Body of pancreas (tissue), 4 donors: ENCODE measurements around the gene MAEL. TPM values are rescaled to one million over a fixed set of nuclear protein-coding genes. Genes with fewer than 3 reads are reported as not detected.

Experiments used
- ATAC-seq: fragments of 150-250 bp; one replicate; pipeline ENCODE4 v1.9.1; 2016
- DNase-seq, 4 donors: peaks; one replicate each; pipeline ENCODE4 v3.0.0-alpha.2; 2019
- H3K27ac ChIP-seq, 4 donors: fragments of 200-600 bp; sonication (generic); 1 replicate in 3 of 4; 2 replicates in 1 of 4; pipeline versions ENCODE4 v1.5.1 to v1.6.1; 2016 to 2019; ENCODE audit warnings: mild to moderate bottlenecking in 1 of 4, mixed read lengths in 1 of 4, moderate library complexity in 1 of 4
- H3K27me3 ChIP-seq, 2 donors: fragments of 200-600 bp; sonication (generic); one replicate each; pipeline ENCODE4 v1.6.0; 2016; ENCODE audit warnings: mild to moderate bottlenecking in 1 of 2
- H3K36me3 ChIP-seq, 2 donors: fragments of 200-600 bp; sonication (generic); replicated peaks in 1 of 2; 2 replicates each; pipeline ENCODE4 v1.5.1; 2016; ENCODE audit warnings: low read depth in 2 of 2; ENCODE audit not compliant: insufficient read depth in 1 of 2
- H3K4me1 ChIP-seq: fragments of 200-600 bp; sonication (generic); one replicate; pipeline ENCODE4 v1.6.0; 2016
- H3K4me3 ChIP-seq, 2 donors: fragments of 200-600 bp; sonication (generic); 1 replicate in 1 of 2; 2 replicates in 1 of 2; pipeline ENCODE4 v1.5.1; 2016 to 2019
- H3K9me3 ChIP-seq, 3 donors: fragments of 200-600 bp; sonication (generic); 1 replicate in 2 of 3; 2 replicates in 1 of 3; pipeline ENCODE4 v1.5.1; 2016
- CTCF ChIP-seq, 7 experiments: fragments of 450-650 bp in 4 of 7; fragments of 200-600 bp in 3 of 7; sonication (generic) in 3 of 7; IDR thresholded peaks; one replicate each; pipeline ENCODE4 v1.5.1; 2016 to 2019; ENCODE audit warnings: antibody characterized with exemption in 7 of 7
- POLR2A ChIP-seq, 3 donors: fragments of 450-650 bp; IDR thresholded peaks; one replicate each; pipeline ENCODE4 v1.6.1; 2016; ENCODE audit warnings: antibody characterized with exemption in 3 of 3, mild to moderate bottlenecking in 2 of 3
- WGBS, 2 donors: methylation state at CpG; one replicate each; pipeline ENCODE4 v1.1.5; 2017; 5-methylcytosine and 5-hydroxymethylcytosine counted together
- intact Hi-C: fragments of 100-400 bp; cut with DNase I; formaldehyde crosslinking; loops from one replicate; pipeline ENCODE4 v1.15.1; 2023
- small RNA-seq: library from RNA; depleted of rRNA; stranded (forward); fragments of <200 nt; gene quantifications from one replicate; pipeline ENCODE3, GENCODE V24; 2016
- total RNA-seq, 2 donors: library from RNA; depleted of rRNA; stranded (reverse); fragments of >200 nt; gene quantifications; one replicate each; pipeline ENCODE4 v1.1.0, GENCODE V29; 2016

MAEL gene
- total RNA-seq, 2 donors from 2014 or later = not detected

GRCh38 chr1:167066333-167067122 is 77.4 kb downstream of the MAEL start:
- Histone ChIP-seq H3K27ac (no peak overlapping the region), H3K36me3 (no peaks in the 10 kb centered on the region), H3K9me3 (no peaks in the 10 kb centered on the region), H3K4me3 (no peak overlapping the region), H3K4me1 (peaks cover 5% of the 10 kb centered on the region), H3K27me3 (no peaks in the 10 kb centered on the region)
- TF ChIP-seq POLR2A (IDR thresholded peaks at IDR 0.05) (no peak), CTCF (IDR thresholded peaks at IDR 0.05) (peak; percentile 88 to 95 (median 90))
- ATAC-seq = peak; percentile 83
- DNase-seq = peak; percentile 75 to 82 (median 78)
- WGBS, 2 donors = 3 to 7% methylated on average over 23 to 31 of the region's 31 CpGs
- intact Hi-C loops = loop anchor here (5.0 to 10.0 kb wide), 2 partner anchors 376 to 618 kb away; no protein-coding TSS in a partner anchor

- intact Hi-C loops = loop anchor here (5.0 to 10.0 kb wide), 2 partner anchors 374 to 617 kb away; no protein-coding TSS in a partner anchor
- Histone ChIP-seq H3K9me3 (no peaks in the 10 kb centered on the region), H3K36me3 (no peaks in the 10 kb centered on the region), H3K4me3 (no peak overlapping the region), H3K27me3 (no peaks in the 10 kb centered on the region), H3K4me1 (peaks cover 5% of the 10 kb centered on the region), H3K27ac (no peak overlapping the region)
- DNase-seq = no peak
- no peak for TF ChIP-seq POLR2A (IDR thresholded peaks at IDR 0.05)
- TF ChIP-seq CTCF (IDR thresholded peaks at IDR 0.05) = no peak
- ATAC-seq = no peak
- 42 to 51% methylated on average over 3 of the region's 3 CpGs for WGBS, 2 donors
Measured at GRCh38 chr1:167067904-167068303, 78.8 kb downstream of the MAEL start.

GRCh38 chr1:167068761-167069160 is 79.7 kb downstream of the MAEL start:
- Histone ChIP-seq H3K4me1 (peaks cover 5% of the 10 kb centered on the region), H3K4me3 (no peak overlapping the region), H3K27me3 (no peaks in the 10 kb centered on the region), H3K9me3 (no peaks in the 10 kb centered on the region), H3K36me3 (no peaks in the 10 kb centered on the region), H3K27ac (no peak overlapping the region)
- DNase-seq = no peak
- WGBS, 2 donors = 75 to 79% methylated on average over 13 of the region's 13 CpGs
- TF ChIP-seq POLR2A (IDR thresholded peaks at IDR 0.05) (no peak), CTCF (IDR thresholded peaks at IDR 0.05) (no peak)
- ATAC-seq = no peak
- intact Hi-C loops = loop anchor here (5.0 to 10.0 kb wide), 2 partner anchors 374 to 616 kb away; no protein-coding TSS in a partner anchor

GRCh38 chr1:167071286-167071685 is 82.2 kb downstream of the MAEL start:
- Histone ChIP-seq H3K36me3 (no peaks in the 10 kb centered on the region), H3K9me3 (no peaks in the 10 kb centered on the region), H3K27ac (no peak overlapping the region), H3K4me1 (peaks cover 5% of the 10 kb centered on the region), H3K27me3 (no peaks in the 10 kb centered on the region), H3K4me3 (no peak overlapping the region)
- intact Hi-C loops = loop anchor here (10.0 kb wide), 1 partner anchor 444 kb away; the partner anchor contains the start of gene CD247
- TF ChIP-seq POLR2A (IDR thresholded peaks at IDR 0.05) (no peak), CTCF (IDR thresholded peaks at IDR 0.05) (no peak)
- ATAC-seq (no peak), DNase-seq (no peak)
- 80 to 90% methylated on average over 8 of the region's 8 CpGs for WGBS, 2 donors

Small RNA genes within 50 kb of the gene (small RNA-seq; reads per million reads assigned to genes)
- gene RNA5SP65 = 6.5 reads per million, percentile 90 among the genes with 10 or more reads in this experiment

Other genes starting within 250 kb of the MAEL start
- 10 to 100 TPM; 13.8 to 15.3 TPM for gene POGK, start 149.8 kb upstream of the MAEL start, total RNA-seq
- 1 to 10 TPM in 1 of 2 donors, under 1 TPM in 1; 0.99 to 4.9 TPM for gene TADA1, start 113.0 kb upstream of the MAEL start, total RNA-seq
- gene ILDR2, start 13.7 kb upstream of the MAEL start, total RNA-seq = under 1 TPM; 0.52 to 0.66 TPM
- 1 to 10 TPM in 1 of 2 donors, not detected in 1; 1.6 TPM for gene GPA33, start 101.1 kb downstream of the MAEL start, total RNA-seq
- gene STYXL2, start 104.8 kb downstream of the MAEL start, total RNA-seq = not detected
- 10 to 100 TPM in 1 of 2 donors, 1 to 10 TPM in 1; 6.2 to 13.5 TPM for gene POU2F1, start 231.6 kb downstream of the MAEL start, total RNA-seq